HG03103 (cell line): ENCODE data around the gene GTPBP3.
"Not testable (repeated sequence)": the region's sequence is repeated elsewhere in the genome, so short reads cannot be mapped to it uniquely, and the experiment has no call there.

ENCODE experiments used
- ATAC-seq: cut with Tn5 transposase; IDR thresholded peaks from one replicate; pipeline ENCODE4 v1.9.1; 2021; ENCODE audit warnings: low read depth; ENCODE audit not compliant: unreplicated experiment

GTPBP3 gene

DNA sequence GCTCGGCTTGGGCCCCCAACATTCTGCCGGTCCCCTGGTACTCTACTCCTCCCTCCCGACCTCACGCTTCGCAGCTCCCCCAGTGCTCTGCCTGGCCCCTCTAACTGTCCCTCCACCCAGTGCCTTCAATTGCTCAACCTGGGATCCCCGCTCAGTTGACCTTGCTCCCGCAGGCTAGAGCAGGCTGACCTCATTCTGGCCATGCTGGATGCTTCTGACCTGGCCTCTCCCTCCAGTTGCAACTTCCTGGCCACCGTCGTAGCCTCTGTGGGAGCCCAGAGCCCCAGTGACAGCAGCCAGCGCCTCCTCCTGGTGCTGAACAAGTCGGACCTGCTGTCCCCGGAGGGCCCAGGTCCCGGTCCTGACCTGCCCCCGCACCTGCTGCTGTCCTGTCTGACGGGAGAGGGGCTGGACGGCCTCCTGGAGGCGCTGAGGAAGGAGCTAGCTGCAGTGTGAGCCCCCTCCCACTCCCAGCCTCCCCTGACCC is 3.6 kb downstream of the GTPBP3 start:
- no peak for ATAC-seq

DNA sequence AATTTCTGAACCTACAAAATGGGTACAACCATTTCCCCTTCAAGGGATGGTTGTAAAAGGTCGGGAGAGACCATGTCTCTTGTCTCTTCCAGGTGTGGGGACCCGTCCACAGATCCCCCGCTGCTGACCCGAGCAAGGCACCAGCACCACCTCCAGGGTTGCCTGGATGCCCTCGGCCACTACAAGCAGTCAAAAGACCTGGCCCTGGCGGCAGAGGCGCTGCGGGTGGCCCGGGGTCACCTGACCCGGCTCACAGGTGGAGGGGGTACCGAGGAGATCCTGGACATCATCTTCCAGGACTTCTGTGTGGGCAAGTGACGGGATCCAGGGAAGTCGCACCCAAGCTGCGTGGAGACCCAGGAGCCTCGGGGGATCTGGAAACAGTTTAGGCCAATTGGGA is 4.0 kb downstream of the GTPBP3 start:
- ATAC-seq: no peak

DNA sequence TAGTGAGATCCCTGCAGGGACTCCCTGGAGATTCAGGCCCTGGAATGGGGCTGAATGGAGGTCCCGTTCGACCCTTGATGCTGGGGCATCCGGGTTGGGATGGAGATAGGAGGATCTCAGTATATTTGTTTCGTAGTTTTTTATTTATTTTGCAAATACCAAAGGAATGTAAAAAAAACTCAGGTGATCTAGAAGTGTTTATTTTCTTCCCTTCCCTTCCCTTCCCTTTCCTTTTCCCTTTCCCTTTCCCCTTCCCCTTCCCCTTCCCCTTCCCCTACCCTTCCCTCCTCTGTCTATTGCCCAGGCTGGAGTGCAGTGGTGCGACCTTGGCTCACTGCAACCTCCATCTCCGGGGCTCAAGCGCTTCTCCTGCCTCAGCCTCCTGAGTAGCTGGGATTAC is 4.5 kb downstream of the GTPBP3 start:
- no peak for ATAC-seq

DNA sequence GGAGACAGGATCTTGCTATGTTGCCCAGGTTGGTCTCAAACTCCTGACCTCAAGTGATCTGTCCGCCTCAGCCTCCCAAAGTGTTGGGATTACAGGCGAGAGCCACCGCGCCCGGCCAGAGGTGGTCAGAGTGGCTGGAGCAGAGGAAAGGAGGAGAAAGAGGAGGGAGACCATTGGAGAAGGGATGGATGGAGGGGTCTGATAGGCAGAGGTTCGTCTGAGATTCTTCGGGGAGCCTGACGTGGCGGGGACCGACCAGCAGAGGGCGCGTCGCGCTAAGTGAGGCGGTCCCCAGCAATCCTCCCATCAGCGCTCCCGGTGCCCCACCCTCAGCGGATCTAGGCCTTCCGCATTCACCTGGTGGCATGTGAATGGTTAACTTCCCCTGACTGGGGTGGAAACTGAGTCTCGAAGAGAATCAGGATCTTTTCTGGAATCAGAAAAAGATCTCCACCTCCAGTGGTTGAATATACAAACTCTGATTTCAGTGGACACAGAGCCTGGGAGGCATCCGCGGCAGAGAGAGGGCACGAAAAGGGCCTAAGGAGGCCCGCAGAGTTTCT is 8.8 kb downstream of the GTPBP3 start:
- ATAC-seq: no peak

DNA sequence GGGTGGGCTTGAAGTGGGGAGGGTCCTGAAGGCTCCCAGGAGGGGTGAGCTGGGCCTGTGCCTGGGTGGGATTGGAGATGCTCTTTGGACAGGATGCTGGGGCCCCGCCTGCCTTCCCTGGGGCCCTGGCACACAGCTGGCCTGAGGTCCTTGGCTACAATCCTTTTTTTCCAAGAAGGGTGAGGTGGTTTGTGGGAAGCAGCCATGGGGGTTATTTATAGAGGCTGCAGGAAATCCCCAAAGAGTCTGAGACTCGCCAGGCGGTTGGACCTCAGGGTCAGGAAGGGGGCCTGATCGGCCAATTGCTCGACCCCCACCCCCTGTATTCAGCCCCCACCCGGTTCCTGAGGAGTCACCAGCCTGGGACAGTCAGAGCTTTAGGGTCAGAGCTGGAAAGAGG is 10.0 kb downstream of the GTPBP3 start:
- no peak for ATAC-seq

DNA sequence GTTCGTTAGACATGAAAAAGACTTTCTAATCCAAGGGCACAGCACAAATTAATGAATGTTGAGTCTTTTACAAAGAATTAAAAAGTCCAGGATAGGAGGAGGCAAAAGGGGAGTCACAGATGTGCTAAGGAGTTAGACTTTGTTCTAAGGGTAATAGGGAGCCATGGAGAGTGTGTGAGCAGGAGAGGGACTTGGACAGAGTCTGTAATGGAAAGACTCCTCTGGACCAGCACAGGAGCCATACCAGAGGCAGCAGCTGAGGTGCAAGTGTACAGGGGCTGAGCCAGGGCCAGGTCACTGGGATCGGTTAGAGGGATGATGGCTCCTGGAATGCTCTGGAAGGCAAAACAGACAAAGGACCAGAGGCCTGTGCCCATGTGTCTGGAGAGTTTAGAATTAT is 10.5 kb downstream of the GTPBP3 start:
- ATAC-seq: no peak

DNA sequence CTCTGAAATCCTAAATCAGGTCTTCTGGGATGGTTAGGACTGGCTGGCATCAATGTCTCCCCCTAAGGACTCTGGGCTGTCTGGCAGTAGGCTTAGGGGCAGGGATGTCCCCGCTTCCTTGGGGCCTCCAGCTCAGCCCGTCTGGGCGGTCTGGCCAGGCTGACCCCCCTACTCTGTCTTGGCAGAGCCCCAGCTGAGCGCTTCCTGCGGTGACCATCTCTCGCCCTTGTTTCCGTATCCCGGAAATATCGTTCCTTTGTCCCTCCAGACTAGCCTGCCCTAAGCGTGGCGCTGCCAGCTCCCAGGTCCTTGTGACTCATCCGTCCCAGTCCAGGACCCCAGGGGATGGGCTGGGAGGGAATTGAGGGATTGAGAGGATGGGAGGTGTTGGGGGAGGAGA is 11.3 kb downstream of the GTPBP3 start:
- no peak for ATAC-seq

DNA sequence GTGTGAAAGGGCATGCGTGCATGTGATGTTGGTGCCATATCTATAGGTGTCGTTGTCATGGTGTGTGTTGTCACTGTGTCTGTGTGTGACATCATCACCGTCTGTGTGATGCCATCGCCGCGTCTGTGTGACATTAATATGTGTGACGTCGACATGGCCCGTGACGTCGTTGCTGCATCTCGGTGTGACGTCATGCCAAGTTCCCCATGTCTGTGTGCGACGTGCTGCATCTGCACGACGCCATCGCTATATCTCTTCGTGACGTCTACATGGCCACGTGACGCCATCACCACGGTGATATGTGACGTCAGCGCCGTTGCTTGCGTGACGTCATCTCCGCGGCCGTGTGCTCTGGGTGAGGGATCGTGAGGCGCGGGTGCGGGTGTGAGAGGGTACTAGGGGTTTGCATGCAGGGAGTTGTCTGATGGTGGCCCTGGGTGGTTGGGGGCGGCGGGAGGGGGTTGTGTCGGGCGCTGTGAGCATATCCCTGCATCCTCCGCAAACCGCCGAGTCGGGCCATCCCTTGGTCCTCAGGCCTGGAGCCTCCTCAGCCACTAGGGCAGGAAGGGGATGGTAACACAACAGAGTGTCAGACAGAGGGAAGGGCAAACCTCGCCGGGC is 14.6 kb downstream of the GTPBP3 start:
- ATAC-seq: no peak

DNA sequence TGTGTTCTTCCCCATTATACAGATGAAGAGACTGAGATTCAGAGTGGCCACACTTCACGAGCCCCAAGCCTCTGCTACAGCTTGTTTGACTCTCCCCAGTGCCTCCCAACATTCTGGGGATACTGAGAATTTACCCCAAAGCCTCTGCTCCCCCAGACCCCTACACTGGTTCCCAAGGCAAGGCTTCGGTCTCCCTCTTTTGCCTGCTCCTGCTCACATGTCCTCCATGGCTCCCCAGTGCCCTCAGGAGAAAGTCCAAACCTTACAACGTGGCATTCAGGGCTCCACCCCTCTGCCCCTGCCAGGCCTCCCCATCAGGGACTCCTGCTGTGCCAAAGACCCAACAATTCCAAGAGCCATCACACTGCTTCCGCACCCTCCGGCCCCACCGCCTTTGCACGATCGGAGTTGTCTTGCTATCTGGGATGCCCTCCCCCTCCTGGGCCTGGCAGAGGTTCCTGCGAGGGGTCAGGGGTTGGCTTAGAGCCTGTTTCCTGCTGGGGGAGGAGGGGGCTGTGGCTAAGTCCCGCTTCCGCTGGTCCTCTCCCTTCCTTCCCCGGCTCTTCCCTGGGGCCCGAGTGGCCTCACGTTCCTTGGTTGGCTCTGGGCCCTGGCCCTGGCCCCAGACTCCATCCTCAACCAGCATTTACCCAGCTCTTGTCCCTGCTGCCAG is 15.4 kb downstream of the GTPBP3 start:
- ATAC-seq: no peak

DNA sequence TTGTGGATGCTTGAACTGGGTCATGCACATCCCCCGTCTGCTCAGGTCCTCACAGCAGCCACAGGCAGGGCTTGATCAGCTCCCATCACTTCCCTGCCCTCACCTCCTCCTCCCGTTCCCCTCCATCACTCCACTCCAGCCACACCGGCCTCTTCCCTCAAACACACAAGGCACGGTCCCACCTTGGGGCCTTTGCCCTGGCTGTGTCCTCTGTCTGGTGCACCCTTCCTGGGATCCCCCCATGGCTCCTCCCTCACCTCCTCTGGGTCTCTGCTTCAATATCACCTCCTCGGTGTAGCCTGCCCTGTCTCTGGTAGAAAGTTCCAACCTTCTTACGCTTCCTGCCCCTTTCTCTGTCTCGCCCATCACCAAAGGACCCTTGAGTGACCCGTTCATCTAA is 16.0 kb downstream of the GTPBP3 start:
- ATAC-seq: no peak

DNA sequence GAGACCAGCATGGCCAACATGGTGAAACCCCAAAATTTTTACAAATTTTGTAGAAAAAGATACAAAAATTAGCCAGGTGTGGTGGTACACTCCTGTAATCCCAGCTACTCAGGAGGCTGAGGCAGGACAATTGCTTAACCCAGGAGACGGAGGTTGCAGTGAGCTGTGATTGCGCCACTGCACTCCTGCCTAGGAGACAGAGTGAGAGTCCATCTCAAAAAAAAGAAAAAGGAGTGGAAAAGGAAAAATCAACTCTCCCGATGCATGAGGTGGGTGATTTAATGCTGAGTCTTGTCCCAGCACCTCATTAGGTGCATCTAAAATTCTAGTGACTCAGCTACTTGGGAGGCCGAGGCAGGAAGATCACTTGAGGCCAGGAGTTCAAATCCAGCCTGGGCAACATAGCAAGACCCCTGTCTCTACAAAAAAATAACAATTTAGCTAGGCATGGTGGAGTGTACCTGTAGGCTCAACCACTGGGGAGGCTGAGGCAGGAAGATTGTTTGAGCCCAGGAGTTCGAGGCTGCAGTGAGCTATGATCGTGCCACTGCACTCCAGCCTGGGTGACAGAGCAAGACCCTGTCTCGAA is 19.8 kb downstream of the GTPBP3 start:
- ATAC-seq: no peak

DNA sequence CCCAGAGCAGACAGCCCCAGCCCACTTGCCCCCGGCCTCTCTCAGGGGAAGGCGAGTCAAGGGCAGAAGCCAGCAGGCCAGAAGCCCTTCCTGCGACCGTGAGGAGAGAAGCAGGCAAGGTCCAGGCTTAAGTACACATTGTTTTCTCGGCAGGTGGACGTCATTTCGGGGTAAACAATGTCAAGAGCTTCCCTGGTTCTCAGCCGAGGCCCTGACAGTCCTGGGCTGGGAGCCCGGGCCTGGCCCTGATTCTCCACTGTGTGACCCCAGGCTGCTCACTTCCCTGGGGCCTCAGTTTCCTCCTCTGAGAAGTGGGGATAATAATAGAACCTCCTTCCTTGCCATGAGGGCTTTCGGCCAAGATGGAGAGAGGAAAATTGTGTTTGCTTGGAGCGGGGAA is 20.4 kb downstream of the GTPBP3 start:
- no peak for ATAC-seq

DNA sequence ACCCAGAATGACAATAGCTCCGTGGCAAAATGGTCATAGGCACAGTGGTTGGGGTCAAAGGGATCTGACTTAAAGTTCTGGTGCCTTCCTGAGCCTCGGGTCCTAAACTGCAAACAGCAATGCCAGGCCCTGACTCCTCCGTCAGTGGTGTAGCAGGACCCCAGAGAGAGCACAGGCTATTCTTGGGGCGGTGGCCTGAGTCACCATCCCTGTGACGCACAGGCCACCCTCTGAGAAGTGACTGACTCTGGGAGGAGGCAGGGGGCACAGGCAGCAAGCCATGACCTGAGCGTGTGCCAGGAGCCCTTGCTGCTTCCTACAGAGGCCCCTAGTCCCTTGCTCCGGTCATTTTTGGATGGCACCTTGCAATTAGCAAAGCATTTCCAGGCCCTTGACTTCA is 21.0 kb downstream of the GTPBP3 start:
- ATAC-seq: no peak

DNA sequence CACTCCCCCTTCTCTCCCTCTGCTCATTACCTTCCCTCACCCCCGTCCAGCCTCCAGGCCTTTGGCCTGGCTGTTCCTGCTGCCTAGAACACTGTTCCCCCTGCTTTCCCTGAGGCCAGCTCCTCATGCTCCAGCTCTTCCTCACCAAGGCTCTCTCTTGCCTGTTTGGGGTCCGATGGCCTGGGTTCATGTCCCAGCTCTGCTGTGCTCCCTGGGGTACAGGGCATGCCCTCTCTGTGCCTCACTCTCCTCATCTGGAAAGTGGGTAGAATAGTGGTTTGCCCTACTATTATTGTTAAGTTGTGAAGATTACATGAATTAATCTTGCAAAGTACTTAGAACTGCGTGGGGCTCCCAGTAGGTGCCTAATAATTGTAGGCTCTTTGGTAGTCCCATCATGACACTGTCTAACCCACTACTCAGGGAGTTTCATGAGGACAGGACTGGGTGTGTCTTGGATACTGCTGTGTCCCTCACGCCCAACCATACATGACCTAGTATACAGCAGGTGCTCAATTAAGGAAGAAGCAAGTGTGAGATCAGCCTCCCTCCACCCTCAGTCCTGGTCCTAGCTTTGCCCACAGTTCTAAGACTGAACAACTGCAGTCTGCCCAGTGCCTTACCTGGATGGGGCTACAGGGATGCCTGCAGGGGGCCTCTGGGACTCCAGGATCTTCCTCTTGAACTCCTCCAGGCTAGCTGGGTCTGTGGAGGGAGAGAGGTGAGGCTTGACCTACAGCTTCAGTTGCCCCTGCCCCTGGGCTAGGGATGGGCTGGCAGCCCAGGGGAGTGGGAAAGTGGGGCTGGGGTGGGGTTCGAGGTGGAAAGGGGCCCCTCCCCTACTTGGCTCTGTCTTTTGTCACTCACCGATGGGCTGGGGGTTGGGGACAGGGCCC is 22.8 kb downstream of the GTPBP3 start:
- ATAC-seq: no peak

DNA sequence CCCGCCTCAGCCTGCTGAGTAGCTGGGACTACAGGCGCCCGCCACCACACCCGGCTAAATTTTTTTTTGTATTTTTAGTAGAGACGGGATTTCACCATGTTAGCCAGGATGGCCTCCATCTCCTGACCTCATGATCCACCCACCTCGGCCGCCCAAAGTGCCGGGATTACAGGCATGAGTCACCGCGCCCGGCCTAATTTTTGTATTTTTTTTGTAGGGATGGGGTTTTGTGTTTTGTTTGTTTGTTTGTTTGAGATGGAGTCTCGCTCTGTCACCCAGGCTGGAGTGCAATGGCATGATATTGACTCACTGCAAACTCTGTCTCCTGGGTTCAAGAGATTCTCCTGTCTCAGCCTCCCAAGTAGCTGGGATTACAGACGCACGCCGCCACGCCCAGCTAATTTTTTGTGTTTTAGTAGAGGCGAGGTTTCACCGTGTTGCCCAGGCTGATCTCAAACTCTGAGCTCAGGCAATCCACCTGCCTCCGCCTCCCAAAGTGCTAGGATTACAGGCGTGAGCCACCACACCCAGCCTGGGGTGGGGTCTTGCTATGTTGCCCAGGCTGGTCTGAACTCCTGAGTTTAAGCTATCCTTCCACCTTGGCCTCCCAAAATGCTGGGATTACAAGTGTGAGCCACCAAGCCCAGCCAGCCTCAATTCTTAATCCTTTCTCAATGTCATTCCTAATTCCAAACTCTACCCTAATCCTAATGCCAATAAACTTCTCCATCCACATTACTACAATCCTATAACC is 26.7 kb downstream of the GTPBP3 start:
- not testable (repeated sequence) for ATAC-seq

DNA sequence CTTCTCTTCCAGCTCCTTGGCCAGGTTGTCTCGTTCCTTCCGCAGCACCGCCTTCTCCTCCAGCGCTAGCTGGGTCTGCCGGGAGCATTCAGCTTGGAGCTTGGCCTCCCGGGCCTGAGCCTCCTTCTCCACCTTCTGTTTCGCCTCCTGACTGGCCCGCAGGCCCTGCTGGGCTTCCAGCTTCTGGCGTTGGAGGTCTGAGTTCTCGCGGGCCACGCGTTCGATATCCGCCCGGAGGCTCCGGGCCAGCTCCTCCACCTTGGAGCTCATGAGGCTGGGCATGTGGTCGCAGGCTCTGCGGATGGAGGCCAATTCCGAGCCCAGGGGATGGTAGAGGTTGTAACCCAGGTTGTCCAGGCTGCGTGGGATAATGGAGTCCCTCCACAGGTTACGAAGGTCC is 28.0 kb downstream of the GTPBP3 start:
- ATAC-seq: no peak

DNA sequence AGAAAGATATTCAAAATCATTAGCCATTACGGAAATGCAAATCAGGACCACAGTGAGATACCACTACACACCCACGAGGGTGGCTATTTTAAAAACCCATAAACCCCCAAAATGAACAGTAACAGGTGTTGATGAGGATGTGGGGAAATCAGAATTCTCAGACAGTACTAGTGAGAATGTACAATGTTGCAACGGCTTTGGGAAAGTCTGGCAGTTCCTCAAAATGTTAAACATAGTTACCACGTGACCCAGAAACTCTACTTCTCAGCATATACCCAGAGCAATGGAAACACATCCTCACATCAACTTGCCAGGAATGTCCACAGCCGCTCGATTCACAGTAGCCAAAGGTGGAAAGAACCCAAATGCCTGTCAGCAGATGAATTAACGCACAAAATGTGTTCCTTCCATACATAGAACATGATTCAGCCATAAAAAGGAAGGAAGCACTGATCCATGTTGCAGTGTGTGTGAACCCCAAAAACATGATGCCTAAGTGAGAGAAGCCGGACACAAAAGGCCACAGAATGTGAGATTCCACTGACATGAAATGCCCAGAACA is 32.8 kb downstream of the GTPBP3 start:
- ATAC-seq: no peak

DNA sequence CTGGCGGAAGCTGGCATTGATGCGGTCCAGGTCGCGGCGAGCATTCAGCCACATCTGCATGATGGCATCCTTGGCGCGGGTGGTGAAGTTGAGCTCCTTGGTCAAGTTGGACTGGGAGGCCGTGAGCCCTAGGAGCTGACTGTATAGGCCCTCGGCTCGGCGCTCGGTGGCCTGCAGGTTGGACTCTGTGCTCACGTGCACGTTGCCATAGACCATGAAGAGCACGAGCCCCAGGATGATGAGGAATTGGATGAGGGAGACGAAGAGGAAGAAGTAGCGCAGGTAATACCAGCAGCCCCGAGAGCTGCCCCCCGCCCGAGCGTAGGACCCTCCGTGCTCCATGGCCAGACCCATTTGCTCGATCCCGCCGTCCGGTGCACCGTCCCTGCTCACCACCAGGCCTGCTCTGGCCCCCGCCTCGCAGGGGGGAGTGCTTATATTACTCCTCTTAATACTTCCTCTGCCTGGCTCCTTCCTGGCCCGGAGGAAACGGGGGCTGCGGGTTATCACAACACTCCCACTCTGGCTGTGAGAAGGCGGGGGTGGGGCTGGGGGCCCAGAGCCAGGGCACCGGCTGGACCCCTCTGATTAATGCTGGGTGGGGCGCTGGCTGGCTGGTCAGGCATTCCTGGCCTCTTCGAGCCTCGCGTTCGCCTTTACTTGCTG is 39.7 kb downstream of the GTPBP3 start, which contains the start of gene PLVAP:
Gene PLVAP, minus strand, starts transcription at position 408 of the 666 bp plus-strand sequence. Its CDS starts 54 bp downstream, at position 354.
- ATAC-seq: no peak

DNA sequence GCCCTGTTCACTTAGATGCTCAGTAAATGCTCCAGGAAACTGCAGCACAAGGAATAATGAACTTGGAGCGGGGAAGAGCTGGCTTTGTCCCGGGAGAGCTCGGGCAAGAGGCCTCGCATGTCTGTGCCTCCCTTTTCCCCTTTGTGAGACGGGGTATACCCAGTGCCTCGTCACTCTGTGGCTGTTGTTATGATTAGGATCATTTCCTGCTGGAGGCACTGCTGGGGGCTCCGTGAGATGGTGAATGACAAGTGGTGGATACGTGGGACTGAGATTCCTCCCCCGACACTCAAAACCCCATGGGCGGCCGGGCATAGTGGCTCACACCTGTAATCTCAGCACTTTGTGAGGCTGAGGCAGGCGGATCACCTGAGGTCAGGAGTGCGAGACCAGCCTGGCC is 40.9 kb downstream of the GTPBP3 start:
- ATAC-seq: no peak
